GM12878 (cell line): ENCODE results near the gene ZKSCAN2. TPM values are rescaled to one million over a fixed set of nuclear protein-coding genes. Genes with fewer than 3 reads are reported as not detected.
A peak's percentile ranks its signal among the peaks of the same experiment; 100 is the strongest.

Experiments used
- BMI1 ChIP-seq: fragments of 450-650 bp; IDR thresholded peaks from 2 replicates; pipeline ENCODE4 v1.6.1; 2016; ENCODE audit warnings: mild to moderate bottlenecking, moderate library complexity, borderline replicate concordance
- CEBPB ChIP-seq, 2 experiments: fragments of 150-350 bp in 1 of 2; IDR thresholded peaks; 2 replicates each; pipeline ENCODE4 v1.6.1; 2012 to 2014; ENCODE audit warnings: low read depth in 2 of 2, low read length in 2 of 2, borderline replicate concordance in 1 of 2, inconsistent platforms in 1 of 2
- CREM ChIP-seq: IDR thresholded peaks from 2 replicates; pipeline ENCODE4 v1.6.1; 2014; ENCODE audit warnings: antibody characterized with exemption, low read depth
- DPF2 ChIP-seq: fragments of 450-650 bp; IDR thresholded peaks from 2 replicates; pipeline ENCODE4 v1.6.1; 2017; ENCODE audit warnings: mild to moderate bottlenecking
- GABPA ChIP-seq: IDR thresholded peaks from 2 replicates; pipeline ENCODE4 v1.6.1; 2014; ENCODE audit warnings: antibody characterized with exemption, low read depth, mild to moderate bottlenecking, inconsistent platforms
- HDGF ChIP-seq: fragments of 450-650 bp; IDR thresholded peaks from 2 replicates; pipeline ENCODE4 v1.6.1; 2016; ENCODE audit warnings: antibody characterized with exemption
- IRF4 ChIP-seq: IDR thresholded peaks from 2 replicates; pipeline ENCODE4 v1.6.1; 2011; ENCODE audit warnings: low read depth, low read length
- MXI1 ChIP-seq: fragments of 150-350 bp; IDR thresholded peaks from 2 replicates; pipeline ENCODE4 v1.6.1; 2011; ENCODE audit warnings: low read depth, mild to moderate bottlenecking, inconsistent platforms, low read length, improper control_type of control experiment
- NRF1 ChIP-seq: conservative IDR thresholded peaks from 2 replicates; pipeline ENCODE4 v1.6.1; 2011; ENCODE audit warnings: mild to moderate bottlenecking, low read depth, low read length, improper control_type of control experiment
- RB1 ChIP-seq: fragments of 450-650 bp; formaldehyde crosslinking; IDR thresholded peaks from 2 replicates; pipeline ENCODE4 v1.6.1; 2017; ENCODE audit warnings: mild to moderate bottlenecking, borderline replicate concordance
- SIN3A ChIP-seq: IDR thresholded peaks from 2 replicates; pipeline ENCODE4 v1.6.1; 2012; ENCODE audit warnings: low read depth, low read length, improper control_type of control experiment
- SREBF2 ChIP-seq: IDR thresholded peaks from 2 replicates; pipeline ENCODE4 v1.6.1; 2012; ENCODE audit warnings: mild to moderate bottlenecking, low read length
- SUPT20H ChIP-seq: IDR thresholded peaks from 2 replicates; pipeline ENCODE4 v1.6.1; 2011; ENCODE audit warnings: low read depth, mild to moderate bottlenecking, low read length, moderate library complexity, borderline replicate concordance; ENCODE audit not compliant: control insufficient read depth
- TAF1 ChIP-seq: IDR thresholded peaks from 2 replicates; pipeline ENCODE4 v1.6.1; 2011; ENCODE audit warnings: mild to moderate bottlenecking, low read depth, low read length, borderline replicate concordance
- TCF12 ChIP-seq: IDR thresholded peaks from 2 replicates; pipeline ENCODE4 v1.6.1; 2011; ENCODE audit warnings: low read depth, mild to moderate bottlenecking, low read length
- TCF3 ChIP-seq: IDR thresholded peaks from 2 replicates; pipeline ENCODE4 v1.6.1; 2012; ENCODE audit warnings: low read depth, mild to moderate bottlenecking, low read length, borderline replicate concordance; ENCODE audit not compliant: insufficient read depth
- ZNF24 ChIP-seq: fragments of 450-650 bp; IDR thresholded peaks from 2 replicates; pipeline ENCODE4 v1.6.1; 2017; ENCODE audit warnings: antibody characterized with exemption, mild to moderate bottlenecking
- polyA plus RNA-seq, 11 experiments: library from polyadenylated mRNA; depleted of rRNA in 4 of 11; unstranded in 6 of 11; stranded (reverse) in 5 of 11; fragments of >200 nt; fragmentation: Nextera tagmentation in 4 of 11; fragmentation: Illumina TruSeq in 1 of 11; extraction: Ambion mirVana in 4 of 11; extraction: Trizol in 1 of 11; gene quantifications; 1 replicate in 1 of 11; 2 replicates in 10 of 11; pipeline versions ENCODE4 v1.2.1 to v1.2.3, GENCODE V29; 2011 to 2016; ENCODE audit warnings: inconsistent platforms in 2 of 11, missing spikeins in 2 of 11, low read depth in 1 of 11
- total RNA-seq, 4 experiments: library from RNA; depleted of rRNA in 3 of 4; stranded (reverse); fragments of >200 nt in 3 of 4; fragmentation: Illumina TruSeq in 1 of 4; extraction: Trizol in 1 of 4; gene quantifications; 2 replicates each; pipeline versions ENCODE4 v1.2.1 to v1.2.3, GENCODE V29; 2013 to 2021
- TF ChIP-seq, protein P1 (sequence below): fragments of 450-650 bp; IDR thresholded peaks from 2 replicates; pipeline ENCODE4 v1.6.1; 2016; ENCODE audit warnings: mild to moderate bottlenecking
- TF ChIP-seq, protein P2 (sequence below): fragments of 450-650 bp; IDR thresholded peaks from 2 replicates; pipeline ENCODE4 v1.6.1; 2017; ENCODE audit warnings: mild to moderate bottlenecking, moderate library complexity
- TF ChIP-seq, protein P3 (sequence below): fragments of 450-650 bp; IDR thresholded peaks from 2 replicates; pipeline ENCODE4 v1.6.1; 2017; ENCODE audit warnings: mild to moderate bottlenecking
- TF ChIP-seq, protein P4 (sequence below): fragments of 450-650 bp; IDR thresholded peaks from 2 replicates; pipeline ENCODE4 v1.6.1; 2017; ENCODE audit warnings: antibody characterized with exemption, mild to moderate bottlenecking, moderate library complexity

The ZKSCAN2 gene
- total and polyA plus RNA-seq, 10 of the 15 experiments (the other 5 are each of a cell fraction or from before 2014, with no cell fraction given) = 0.75 to 6.6 (median 2.9) TPM

- peak; percentile 72 for TF ChIP-seq MXI1
- no peak for TF ChIP-seq CEBPB (IDR thresholded peaks at IDR 0.05; ENCODE audit: borderline replicate concordance in 1 of 2, low read depth in 2 of 2, low read length in 2 of 2)
- 0 out of 2 replicates have a peak, but pooled peaks have one; percentile 7 for TF ChIP-seq CREM
- TF ChIP-seq GABPA = 0 out of 2 replicates have a peak, but pooled peaks have one; percentile 35
- TF ChIP-seq, protein P1, sequence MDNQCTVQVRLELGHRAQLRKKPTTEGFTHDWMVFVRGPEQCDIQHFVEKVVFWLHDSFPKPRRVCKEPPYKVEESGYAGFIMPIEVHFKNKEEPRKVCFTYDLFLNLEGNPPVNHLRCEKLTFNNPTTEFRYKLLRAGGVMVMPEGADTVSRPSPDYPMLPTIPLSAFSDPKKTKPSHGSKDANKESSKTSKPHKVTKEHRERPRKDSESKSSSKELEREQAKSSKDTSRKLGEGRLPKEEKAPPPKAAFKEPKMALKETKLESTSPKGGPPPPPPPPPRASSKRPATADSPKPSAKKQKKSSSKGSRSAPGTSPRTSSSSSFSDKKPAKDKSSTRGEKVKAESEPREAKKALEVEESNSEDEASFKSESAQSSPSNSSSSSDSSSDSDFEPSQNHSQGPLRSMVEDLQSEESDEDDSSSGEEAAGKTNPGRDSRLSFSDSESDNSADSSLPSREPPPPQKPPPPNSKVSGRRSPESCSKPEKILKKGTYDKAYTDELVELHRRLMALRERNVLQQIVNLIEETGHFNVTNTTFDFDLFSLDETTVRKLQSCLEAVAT = no peak
- no peak for TF ChIP-seq HDGF
- TF ChIP-seq, protein P2, sequence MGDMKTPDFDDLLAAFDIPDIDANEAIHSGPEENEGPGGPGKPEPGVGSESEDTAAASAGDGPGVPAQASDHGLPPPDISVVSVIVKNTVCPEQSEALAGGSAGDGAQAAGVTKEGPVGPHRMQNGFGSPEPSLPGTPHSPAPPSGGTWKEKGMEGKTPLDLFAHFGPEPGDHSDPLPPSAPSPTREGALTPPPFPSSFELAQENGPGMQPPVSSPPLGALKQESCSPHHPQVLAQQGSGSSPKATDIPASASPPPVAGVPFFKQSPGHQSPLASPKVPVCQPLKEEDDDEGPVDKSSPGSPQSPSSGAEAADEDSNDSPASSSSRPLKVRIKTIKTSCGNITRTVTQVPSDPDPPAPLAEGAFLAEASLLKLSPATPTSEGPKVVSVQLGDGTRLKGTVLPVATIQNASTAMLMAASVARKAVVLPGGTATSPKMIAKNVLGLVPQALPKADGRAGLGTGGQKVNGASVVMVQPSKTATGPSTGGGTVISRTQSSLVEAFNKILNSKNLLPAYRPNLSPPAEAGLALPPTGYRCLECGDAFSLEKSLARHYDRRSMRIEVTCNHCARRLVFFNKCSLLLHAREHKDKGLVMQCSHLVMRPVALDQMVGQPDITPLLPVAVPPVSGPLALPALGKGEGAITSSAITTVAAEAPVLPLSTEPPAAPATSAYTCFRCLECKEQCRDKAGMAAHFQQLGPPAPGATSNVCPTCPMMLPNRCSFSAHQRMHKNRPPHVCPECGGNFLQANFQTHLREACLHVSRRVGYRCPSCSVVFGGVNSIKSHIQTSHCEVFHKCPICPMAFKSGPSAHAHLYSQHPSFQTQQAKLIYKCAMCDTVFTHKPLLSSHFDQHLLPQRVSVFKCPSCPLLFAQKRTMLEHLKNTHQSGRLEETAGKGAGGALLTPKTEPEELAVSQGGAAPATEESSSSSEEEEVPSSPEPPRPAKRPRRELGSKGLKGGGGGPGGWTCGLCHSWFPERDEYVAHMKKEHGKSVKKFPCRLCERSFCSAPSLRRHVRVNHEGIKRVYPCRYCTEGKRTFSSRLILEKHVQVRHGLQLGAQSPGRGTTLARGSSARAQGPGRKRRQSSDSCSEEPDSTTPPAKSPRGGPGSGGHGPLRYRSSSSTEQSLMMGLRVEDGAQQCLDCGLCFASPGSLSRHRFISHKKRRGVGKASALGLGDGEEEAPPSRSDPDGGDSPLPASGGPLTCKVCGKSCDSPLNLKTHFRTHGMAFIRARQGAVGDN = peak; percentile 88
- peak; percentile 41 for TF ChIP-seq NRF1
- TF ChIP-seq, protein P3, sequence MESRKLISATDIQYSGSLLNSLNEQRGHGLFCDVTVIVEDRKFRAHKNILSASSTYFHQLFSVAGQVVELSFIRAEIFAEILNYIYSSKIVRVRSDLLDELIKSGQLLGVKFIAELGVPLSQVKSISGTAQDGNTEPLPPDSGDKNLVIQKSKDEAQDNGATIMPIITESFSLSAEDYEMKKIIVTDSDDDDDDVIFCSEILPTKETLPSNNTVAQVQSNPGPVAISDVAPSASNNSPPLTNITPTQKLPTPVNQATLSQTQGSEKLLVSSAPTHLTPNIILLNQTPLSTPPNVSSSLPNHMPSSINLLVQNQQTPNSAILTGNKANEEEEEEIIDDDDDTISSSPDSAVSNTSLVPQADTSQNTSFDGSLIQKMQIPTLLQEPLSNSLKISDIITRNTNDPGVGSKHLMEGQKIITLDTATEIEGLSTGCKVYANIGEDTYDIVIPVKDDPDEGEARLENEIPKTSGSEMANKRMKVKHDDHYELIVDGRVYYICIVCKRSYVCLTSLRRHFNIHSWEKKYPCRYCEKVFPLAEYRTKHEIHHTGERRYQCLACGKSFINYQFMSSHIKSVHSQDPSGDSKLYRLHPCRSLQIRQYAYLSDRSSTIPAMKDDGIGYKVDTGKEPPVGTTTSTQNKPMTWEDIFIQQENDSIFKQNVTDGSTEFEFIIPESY = no peak
- TF ChIP-seq, protein P4, sequence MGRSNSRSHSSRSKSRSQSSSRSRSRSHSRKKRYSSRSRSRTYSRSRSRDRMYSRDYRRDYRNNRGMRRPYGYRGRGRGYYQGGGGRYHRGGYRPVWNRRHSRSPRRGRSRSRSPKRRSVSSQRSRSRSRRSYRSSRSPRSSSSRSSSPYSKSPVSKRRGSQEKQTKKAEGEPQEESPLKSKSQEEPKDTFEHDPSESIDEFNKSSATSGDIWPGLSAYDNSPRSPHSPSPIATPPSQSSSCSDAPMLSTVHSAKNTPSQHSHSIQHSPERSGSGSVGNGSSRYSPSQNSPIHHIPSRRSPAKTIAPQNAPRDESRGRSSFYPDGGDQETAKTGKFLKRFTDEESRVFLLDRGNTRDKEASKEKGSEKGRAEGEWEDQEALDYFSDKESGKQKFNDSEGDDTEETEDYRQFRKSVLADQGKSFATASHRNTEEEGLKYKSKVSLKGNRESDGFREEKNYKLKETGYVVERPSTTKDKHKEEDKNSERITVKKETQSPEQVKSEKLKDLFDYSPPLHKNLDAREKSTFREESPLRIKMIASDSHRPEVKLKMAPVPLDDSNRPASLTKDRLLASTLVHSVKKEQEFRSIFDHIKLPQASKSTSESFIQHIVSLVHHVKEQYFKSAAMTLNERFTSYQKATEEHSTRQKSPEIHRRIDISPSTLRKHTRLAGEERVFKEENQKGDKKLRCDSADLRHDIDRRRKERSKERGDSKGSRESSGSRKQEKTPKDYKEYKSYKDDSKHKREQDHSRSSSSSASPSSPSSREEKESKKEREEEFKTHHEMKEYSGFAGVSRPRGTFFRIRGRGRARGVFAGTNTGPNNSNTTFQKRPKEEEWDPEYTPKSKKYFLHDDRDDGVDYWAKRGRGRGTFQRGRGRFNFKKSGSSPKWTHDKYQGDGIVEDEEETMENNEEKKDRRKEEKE = no peak
- TF ChIP-seq TCF3 = peak; percentile 43; the same call in 1 of the 2 replicates
- TF ChIP-seq TAF1 = peak; percentile 44; the same call in 1 of the 2 replicates
- peak; percentile 20; the same call in 1 of the 2 replicates for TF ChIP-seq ZNF24
- TF ChIP-seq SREBF2 = no peak
- TF ChIP-seq RB1 = no peak; the same call in 1 of the 2 replicates
- no peak for TF ChIP-seq SUPT20H
- TF ChIP-seq SIN3A = peak; percentile 67; the same call in 1 of the 2 replicates
- TF ChIP-seq TCF12 = no peak
- no peak for TF ChIP-seq IRF4
- peak; percentile 15 for TF ChIP-seq DPF2
- no peak for TF ChIP-seq BMI1
These were observed at the start of gene ZKSCAN2 (continued) for GRCh38 chr16:25257470-25257955.
